Gastroesophageal sphincter (tissue), 3 donors: ENCODE measurements around the gene CD68.

Experiments
- CTCF ChIP-seq, 4 experiments: fragments of 200-600 bp in 2 of 4; fragments of 450-650 bp in 2 of 4; sonication (generic) in 1 of 4; IDR thresholded peaks; one replicate each; pipeline ENCODE4 v1.5.1; 2017 to 2019; ENCODE audit warnings: antibody characterized with exemption in 4 of 4, mild to moderate bottlenecking in 2 of 4, moderate library complexity in 2 of 4
- EP300 ChIP-seq: sonication (generic); formaldehyde crosslinking; IDR thresholded peaks from one replicate; pipeline ENCODE4 v1.6.1; 2017; ENCODE audit warnings: antibody characterized with exemption, mild to moderate bottlenecking
- POLR2A ChIP-seq, 2 donors: fragments of 450-650 bp; IDR thresholded peaks; one replicate each; pipeline ENCODE4 v1.6.1; 2017; ENCODE audit warnings: antibody characterized with exemption in 2 of 2, mild to moderate bottlenecking in 2 of 2, moderate library complexity in 1 of 2
- POLR2AphosphoS5 ChIP-seq: sonication (generic); formaldehyde crosslinking; IDR thresholded peaks from one replicate; pipeline ENCODE4 v1.6.1; 2017; ENCODE audit warnings: antibody characterized with exemption

GRCh38 chr17:7626956-7627249 lies 47.5 kb downstream of the CD68 start:
- TF ChIP-seq POLR2AphosphoS5 (no peak), CTCF (IDR thresholded peaks at IDR 0.05) (no peak), POLR2A (IDR thresholded peaks at IDR 0.05) (no peak), EP300 (no peak)
